Measurements from ENCODE around the gene APP. TPM values are rescaled to one million over a fixed set of nuclear protein-coding genes. Genes with fewer than 3 reads are reported as not detected.

Gene APP
- total and polyA plus RNA-seq, 4 donors = 86.9 to 414 (median 367) TPM

DNA sequence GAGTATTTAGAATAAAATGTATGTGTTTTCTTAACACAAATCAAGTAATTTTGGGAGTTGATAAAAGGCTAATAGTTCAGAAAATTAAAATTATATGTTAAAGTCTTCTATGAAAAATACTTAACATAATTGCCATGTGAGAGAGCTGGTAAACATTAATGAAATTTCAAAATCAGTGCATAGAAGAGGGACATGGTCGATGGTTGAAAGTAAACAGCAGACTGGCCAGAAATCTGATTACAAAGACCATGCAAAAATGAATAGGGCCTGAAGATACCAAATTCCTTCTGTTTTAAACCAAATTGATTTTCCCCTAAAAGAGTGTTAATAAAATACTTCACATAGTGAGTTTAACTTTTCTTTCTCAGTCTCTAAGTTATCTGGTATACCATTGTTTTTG lies 307.5 kb downstream of the APP start:
- no peaks in the 10 kb centered on the region for H3K9me3 ChIP-seq (ENCODE audit: control insufficient read depth in 4 of 4, insufficient read depth in 3 of 4, low read length in 3 of 4)
- peaks cover 0 to 3% (median 0%) of the 10 kb centered on the region in 5 donors for H3K4me1 ChIP-seq (ENCODE audit: control insufficient read depth in 5 of 5, insufficient read depth in 5 of 5, low read length in 5 of 5)
- H3K4me3 ChIP-seq = no peak overlapping the region
- no peak overlapping the region for H3K9ac ChIP-seq (ENCODE audit: insufficient read depth in 1 of 2, low read length in 2 of 2)
- H3K27me3 ChIP-seq (ENCODE audit: control insufficient read depth in 3 of 3, insufficient read depth in 3 of 3, low read length in 2 of 3) = no peaks in the 10 kb centered on the region
- WGBS, 2 donors = 61 to 70% methylated on average over 1 of the region's 1 CpG
- ATAC-seq (ENCODE audit: insufficient read depth, low FRiP score) (no peak), DNase-seq (no peak)
- H3K27ac ChIP-seq (ENCODE audit: low read depth in 1 of 2, low read length in 1 of 2) = no peak overlapping the region
- TF ChIP-seq, protein P1, sequence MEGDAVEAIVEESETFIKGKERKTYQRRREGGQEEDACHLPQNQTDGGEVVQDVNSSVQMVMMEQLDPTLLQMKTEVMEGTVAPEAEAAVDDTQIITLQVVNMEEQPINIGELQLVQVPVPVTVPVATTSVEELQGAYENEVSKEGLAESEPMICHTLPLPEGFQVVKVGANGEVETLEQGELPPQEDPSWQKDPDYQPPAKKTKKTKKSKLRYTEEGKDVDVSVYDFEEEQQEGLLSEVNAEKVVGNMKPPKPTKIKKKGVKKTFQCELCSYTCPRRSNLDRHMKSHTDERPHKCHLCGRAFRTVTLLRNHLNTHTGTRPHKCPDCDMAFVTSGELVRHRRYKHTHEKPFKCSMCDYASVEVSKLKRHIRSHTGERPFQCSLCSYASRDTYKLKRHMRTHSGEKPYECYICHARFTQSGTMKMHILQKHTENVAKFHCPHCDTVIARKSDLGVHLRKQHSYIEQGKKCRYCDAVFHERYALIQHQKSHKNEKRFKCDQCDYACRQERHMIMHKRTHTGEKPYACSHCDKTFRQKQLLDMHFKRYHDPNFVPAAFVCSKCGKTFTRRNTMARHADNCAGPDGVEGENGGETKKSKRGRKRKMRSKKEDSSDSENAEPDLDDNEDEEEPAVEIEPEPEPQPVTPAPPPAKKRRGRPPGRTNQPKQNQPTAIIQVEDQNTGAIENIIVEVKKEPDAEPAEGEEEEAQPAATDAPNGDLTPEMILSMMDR (IDR thresholded peaks at IDR 0.05; ENCODE audit: control extremely low read depth, extremely low read depth) = no peak
- no peaks in the 10 kb centered on the region for H3K36me3 ChIP-seq (ENCODE audit: control insufficient read depth in 4 of 4, insufficient read depth in 4 of 4, low read length in 4 of 4)

DNA sequence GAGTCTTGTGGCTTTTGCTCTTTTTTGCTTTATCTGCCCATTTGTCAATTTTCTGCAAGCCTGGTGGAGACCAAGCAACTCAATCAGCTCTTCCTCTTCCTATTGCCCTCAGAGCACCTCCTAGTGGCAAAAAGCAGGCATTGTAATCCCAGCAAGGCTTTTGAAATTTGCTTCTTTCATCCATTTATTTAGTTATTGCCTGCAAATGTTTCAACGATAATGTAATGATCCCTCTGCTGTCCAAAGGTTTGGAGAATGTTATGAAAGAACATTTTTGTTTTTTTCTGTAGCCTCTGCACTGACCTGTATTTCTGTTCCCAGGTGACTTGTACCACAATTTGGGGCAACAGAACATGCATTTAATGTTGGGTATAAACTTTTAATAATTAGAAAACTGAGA lies 308.0 kb downstream of the APP start:
- Histone ChIP-seq H3K9ac (ENCODE audit: insufficient read depth in 1 of 2, low read length in 2 of 2) (no peak overlapping the region), H3K36me3 (ENCODE audit: control insufficient read depth in 4 of 4, insufficient read depth in 4 of 4, low read length in 4 of 4) (no peaks in the 10 kb centered on the region), H3K27ac (ENCODE audit: low read depth in 1 of 2, low read length in 1 of 2) (no peak overlapping the region), H3K27me3 (ENCODE audit: control insufficient read depth in 3 of 3, insufficient read depth in 3 of 3, low read length in 2 of 3) (no peaks in the 10 kb centered on the region), H3K4me3 (no peak overlapping the region), H3K4me1 (ENCODE audit: control insufficient read depth in 5 of 5, insufficient read depth in 5 of 5, low read length in 5 of 5) (peaks cover 0 to 4% (median 0%) of the 10 kb centered on the region in 5 donors), H3K9me3 (ENCODE audit: control insufficient read depth in 4 of 4, insufficient read depth in 3 of 4, low read length in 3 of 4) (no peaks in the 10 kb centered on the region)
- WGBS, 2 donors = 53 to 74% methylated on average over 1 of the region's 1 CpG
- no peak for DNase-seq
- TF ChIP-seq, protein P1 (IDR thresholded peaks at IDR 0.05; ENCODE audit: control extremely low read depth, extremely low read depth) = peak; percentile 3
- ATAC-seq (ENCODE audit: insufficient read depth, low FRiP score) = no peak

DNA sequence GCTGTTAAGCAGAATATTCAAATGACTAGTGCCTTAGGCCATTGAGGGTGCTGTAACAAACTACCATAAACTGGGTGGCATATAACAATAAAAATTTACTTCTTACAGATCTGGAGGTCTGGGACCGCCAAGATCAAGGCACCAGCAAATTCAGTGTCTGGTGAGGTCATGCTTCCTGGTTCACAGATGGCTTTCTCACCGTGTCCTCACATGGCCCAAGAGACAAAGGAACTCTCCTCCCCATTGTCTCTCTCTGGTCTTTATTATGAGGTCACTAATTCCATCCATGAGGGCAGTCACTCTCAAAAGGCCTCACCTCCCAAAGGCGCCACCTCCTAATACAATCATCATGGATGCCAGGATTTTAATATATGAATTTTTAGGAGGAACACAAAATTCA lies 308.5 kb downstream of the APP start:
- WGBS, 2 donors = 80 to 81% methylated on average over 3 of the region's 3 CpGs
- ATAC-seq (ENCODE audit: insufficient read depth, low FRiP score) = no peak
- TF ChIP-seq, protein P1 (IDR thresholded peaks at IDR 0.05; ENCODE audit: control extremely low read depth, extremely low read depth) = no peak

More for the DNA sequence above, 308.5 kb downstream of the APP start:
- Histone ChIP-seq H3K27ac (ENCODE audit: low read depth in 1 of 2, low read length in 1 of 2) (no peak overlapping the region), H3K4me3 (no peak overlapping the region), H3K36me3 (ENCODE audit: control insufficient read depth in 4 of 4, insufficient read depth in 4 of 4, low read length in 4 of 4) (no peaks in the 10 kb centered on the region), H3K9ac (ENCODE audit: insufficient read depth in 1 of 2, low read length in 2 of 2) (no peak overlapping the region), H3K27me3 (ENCODE audit: control insufficient read depth in 3 of 3, insufficient read depth in 3 of 3, low read length in 2 of 3) (no peaks in the 10 kb centered on the region), H3K4me1 (ENCODE audit: control insufficient read depth in 5 of 5, insufficient read depth in 5 of 5, low read length in 5 of 5) (peaks cover 0 to 7% (median 2%) of the 10 kb centered on the region in 5 donors), H3K9me3 (ENCODE audit: control insufficient read depth in 4 of 4, insufficient read depth in 3 of 4, low read length in 3 of 4) (no peaks in the 10 kb centered on the region)
- DNase-seq = no peak

Data from lung (tissue), 12 donors.